ENCODE results near the gene MAP2K1.

DNA sequence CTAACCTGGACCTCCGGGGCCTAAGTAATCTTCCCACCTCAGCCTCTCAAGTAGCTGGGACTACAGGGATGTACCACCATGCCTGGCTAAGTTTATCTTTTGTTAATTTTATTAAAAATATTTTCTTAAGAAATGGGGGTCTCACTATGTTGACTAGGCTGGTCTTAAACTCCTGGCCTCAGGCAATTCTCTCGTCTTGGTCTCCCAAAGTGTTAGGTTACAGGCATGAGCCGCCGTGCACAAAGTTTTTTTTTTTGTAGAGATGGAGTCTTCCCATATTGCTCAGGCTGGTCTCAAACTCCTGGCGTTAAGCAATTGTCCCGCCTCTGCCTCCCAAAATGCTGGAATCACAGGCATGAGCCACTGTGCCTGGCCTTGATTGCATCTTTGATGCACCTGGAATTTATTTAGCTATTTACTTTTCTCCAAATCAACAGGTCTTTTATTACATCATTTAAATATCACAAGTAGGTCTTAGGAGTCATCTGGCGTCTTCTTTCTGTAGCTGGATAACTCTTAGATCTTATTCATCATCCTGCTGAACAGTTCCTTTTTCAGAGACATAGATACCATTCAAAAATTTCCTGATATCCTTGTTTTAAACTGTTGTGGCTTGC is 7.8 kb upstream of the MAP2K1 start:
- TF ChIP-seq EZH2 (IDR thresholded peaks at IDR 0.05) (no peak), POLR2AphosphoS5 (IDR thresholded peaks at IDR 0.05; ENCODE audit: borderline replicate concordance, low read depth, low read length) (no peak)
